Measurements from ENCODE around the gene NAT8L. TPM values are rescaled to one million over a fixed set of nuclear protein-coding genes. Genes with fewer than 3 reads are reported as not detected.

NAT8L gene
- total and polyA plus RNA-seq, 2 of the 13 experiments (the other 11 are each of a cell fraction or from before 2014, with no cell fraction given) = 2.2 to 3.3 TPM

DNA sequence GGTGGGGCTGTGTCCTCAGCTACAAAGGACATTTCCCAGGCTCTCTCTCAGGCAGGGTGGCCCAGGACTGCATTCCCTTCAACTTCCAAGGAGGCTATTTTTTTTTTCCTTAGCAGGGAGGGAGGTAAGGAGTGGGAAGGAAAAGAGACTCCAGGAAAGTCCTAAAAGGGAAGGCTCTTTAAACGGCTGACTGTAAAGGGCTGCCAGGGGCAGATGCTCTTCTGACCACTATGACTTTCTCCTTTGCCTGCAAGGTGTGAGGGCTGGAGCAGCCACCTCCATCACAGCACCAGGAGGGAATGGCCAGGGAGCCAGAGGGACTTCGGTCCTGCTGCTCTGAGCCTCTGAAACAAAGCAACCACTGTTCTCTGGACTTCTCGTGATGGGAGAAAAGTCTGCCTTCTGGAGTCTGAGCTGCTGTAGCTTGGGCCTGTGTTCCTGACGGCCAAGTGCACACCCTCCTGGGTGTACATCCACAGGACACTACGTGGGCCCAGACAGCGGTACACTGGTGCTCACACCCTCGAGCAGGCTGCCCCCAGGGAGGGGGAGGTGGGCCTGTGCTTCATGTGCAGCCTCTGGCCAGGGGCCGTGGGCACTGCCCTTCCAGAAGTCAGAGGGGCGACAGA, 17.9 kb downstream of the NAT8L start (continued):
- TF ChIP-seq, protein P1, sequence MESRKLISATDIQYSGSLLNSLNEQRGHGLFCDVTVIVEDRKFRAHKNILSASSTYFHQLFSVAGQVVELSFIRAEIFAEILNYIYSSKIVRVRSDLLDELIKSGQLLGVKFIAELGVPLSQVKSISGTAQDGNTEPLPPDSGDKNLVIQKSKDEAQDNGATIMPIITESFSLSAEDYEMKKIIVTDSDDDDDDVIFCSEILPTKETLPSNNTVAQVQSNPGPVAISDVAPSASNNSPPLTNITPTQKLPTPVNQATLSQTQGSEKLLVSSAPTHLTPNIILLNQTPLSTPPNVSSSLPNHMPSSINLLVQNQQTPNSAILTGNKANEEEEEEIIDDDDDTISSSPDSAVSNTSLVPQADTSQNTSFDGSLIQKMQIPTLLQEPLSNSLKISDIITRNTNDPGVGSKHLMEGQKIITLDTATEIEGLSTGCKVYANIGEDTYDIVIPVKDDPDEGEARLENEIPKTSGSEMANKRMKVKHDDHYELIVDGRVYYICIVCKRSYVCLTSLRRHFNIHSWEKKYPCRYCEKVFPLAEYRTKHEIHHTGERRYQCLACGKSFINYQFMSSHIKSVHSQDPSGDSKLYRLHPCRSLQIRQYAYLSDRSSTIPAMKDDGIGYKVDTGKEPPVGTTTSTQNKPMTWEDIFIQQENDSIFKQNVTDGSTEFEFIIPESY (CRISPR knock-in tag; IDR thresholded peaks at IDR 0.05) = 0 out of 2 replicates have a peak, but pooled peaks have one; percentile 8
- no peak for TF ChIP-seq CBX2 (IDR thresholded peaks at IDR 0.05; ENCODE audit: low read depth, low read length)
- TF ChIP-seq CBX2 (CRISPR knock-in tag; IDR thresholded peaks at IDR 0.05; ENCODE audit: low read depth) = no peak
- no peak; the same call in 1 of the 2 replicates for TF ChIP-seq TAF1 (CRISPR knock-in tag; IDR thresholded peaks at IDR 0.05)
- TF ChIP-seq, protein P2, sequence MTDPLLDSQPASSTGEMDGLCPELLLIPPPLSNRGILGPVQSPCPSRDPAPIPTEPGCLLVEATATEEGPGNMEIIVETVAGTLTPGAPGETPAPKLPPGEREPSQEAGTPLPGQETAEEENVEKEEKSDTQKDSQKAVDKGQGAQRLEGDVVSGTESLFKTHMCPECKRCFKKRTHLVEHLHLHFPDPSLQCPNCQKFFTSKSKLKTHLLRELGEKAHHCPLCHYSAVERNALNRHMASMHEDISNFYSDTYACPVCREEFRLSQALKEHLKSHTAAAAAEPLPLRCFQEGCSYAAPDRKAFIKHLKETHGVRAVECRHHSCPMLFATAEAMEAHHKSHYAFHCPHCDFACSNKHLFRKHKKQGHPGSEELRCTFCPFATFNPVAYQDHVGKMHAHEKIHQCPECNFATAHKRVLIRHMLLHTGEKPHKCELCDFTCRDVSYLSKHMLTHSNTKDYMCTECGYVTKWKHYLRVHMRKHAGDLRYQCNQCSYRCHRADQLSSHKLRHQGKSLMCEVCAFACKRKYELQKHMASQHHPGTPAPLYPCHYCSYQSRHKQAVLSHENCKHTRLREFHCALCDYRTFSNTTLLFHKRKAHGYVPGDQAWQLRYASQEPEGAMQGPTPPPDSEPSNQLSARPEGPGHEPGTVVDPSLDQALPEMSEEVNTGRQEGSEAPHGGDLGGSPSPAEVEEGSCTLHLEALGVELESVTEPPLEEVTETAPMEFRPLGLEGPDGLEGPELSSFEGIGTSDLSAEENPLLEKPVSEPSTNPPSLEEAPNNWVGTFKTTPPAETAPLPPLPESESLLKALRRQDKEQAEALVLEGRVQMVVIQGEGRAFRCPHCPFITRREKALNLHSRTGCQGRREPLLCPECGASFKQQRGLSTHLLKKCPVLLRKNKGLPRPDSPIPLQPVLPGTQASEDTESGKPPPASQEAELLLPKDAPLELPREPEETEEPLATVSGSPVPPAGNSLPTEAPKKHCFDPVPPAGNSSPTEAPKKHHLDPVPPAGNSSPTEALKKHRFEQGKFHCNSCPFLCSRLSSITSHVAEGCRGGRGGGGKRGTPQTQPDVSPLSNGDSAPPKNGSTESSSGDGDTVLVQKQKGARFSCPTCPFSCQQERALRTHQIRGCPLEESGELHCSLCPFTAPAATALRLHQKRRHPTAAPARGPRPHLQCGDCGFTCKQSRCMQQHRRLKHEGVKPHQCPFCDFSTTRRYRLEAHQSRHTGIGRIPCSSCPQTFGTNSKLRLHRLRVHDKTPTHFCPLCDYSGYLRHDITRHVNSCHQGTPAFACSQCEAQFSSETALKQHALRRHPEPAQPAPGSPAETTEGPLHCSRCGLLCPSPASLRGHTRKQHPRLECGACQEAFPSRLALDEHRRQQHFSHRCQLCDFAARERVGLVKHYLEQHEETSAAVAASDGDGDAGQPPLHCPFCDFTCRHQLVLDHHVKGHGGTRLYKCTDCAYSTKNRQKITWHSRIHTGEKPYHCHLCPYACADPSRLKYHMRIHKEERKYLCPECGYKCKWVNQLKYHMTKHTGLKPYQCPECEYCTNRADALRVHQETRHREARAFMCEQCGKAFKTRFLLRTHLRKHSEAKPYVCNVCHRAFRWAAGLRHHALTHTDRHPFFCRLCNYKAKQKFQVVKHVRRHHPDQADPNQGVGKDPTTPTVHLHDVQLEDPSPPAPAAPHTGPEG (CRISPR knock-in tag; IDR thresholded peaks at IDR 0.05) = 0 out of 2 replicates have a peak, but pooled peaks have one; percentile 21
- TF ChIP-seq KLF13 (CRISPR knock-in tag; IDR thresholded peaks at IDR 0.05) = no peak
- TF ChIP-seq, protein P3, sequence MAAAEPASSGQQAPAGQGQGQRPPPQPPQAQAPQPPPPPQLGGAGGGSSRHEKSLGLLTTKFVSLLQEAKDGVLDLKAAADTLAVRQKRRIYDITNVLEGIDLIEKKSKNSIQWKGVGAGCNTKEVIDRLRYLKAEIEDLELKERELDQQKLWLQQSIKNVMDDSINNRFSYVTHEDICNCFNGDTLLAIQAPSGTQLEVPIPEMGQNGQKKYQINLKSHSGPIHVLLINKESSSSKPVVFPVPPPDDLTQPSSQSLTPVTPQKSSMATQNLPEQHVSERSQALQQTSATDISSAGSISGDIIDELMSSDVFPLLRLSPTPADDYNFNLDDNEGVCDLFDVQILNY (CRISPR knock-in tag; conservative IDR thresholded peaks at IDR 0.05) = no peak
- TF ChIP-seq HNF4G (IDR thresholded peaks at IDR 0.05; ENCODE audit: borderline replicate concordance, low read depth, low read length) = 0 out of 2 replicates have a peak, but pooled peaks have one; percentile 9
- no peak for TF ChIP-seq HNF4G (CRISPR knock-in tag; IDR thresholded peaks at IDR 0.05; ENCODE audit: borderline replicate concordance, low read depth)
- TF ChIP-seq, protein P4, sequence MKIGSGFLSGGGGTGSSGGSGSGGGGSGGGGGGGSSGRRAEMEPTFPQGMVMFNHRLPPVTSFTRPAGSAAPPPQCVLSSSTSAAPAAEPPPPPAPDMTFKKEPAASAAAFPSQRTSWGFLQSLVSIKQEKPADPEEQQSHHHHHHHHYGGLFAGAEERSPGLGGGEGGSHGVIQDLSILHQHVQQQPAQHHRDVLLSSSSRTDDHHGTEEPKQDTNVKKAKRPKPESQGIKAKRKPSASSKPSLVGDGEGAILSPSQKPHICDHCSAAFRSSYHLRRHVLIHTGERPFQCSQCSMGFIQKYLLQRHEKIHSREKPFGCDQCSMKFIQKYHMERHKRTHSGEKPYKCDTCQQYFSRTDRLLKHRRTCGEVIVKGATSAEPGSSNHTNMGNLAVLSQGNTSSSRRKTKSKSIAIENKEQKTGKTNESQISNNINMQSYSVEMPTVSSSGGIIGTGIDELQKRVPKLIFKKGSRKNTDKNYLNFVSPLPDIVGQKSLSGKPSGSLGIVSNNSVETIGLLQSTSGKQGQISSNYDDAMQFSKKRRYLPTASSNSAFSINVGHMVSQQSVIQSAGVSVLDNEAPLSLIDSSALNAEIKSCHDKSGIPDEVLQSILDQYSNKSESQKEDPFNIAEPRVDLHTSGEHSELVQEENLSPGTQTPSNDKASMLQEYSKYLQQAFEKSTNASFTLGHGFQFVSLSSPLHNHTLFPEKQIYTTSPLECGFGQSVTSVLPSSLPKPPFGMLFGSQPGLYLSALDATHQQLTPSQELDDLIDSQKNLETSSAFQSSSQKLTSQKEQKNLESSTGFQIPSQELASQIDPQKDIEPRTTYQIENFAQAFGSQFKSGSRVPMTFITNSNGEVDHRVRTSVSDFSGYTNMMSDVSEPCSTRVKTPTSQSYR (CRISPR knock-in tag; IDR thresholded peaks at IDR 0.05; ENCODE audit: borderline replicate concordance) = 0 out of 2 replicates have a peak, but pooled peaks have one; percentile 6
- TF ChIP-seq, protein P5, sequence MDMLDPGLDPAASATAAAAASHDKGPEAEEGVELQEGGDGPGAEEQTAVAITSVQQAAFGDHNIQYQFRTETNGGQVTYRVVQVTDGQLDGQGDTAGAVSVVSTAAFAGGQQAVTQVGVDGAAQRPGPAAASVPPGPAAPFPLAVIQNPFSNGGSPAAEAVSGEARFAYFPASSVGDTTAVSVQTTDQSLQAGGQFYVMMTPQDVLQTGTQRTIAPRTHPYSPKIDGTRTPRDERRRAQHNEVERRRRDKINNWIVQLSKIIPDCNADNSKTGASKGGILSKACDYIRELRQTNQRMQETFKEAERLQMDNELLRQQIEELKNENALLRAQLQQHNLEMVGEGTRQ (IDR thresholded peaks at IDR 0.05; ENCODE audit: low read depth, low read length) = no peak
- TF ChIP-seq, protein P5 (CRISPR knock-in tag; IDR thresholded peaks at IDR 0.05; ENCODE audit: borderline replicate concordance) = no peak
- TF ChIP-seq JARID2 (CRISPR knock-in tag; IDR thresholded peaks at IDR 0.05; ENCODE audit: insufficient replicate concordance) = no peak
- TF ChIP-seq ZNF143 (CRISPR knock-in tag; IDR thresholded peaks at IDR 0.05) = 0 out of 2 replicates have a peak, but pooled peaks have one; percentile 18
- no peak for TF ChIP-seq ZNF343 (CRISPR knock-in tag; IDR thresholded peaks at IDR 0.05)
